ENCODE measurements around the gene DLG2. TPM values are rescaled to one million over a fixed set of nuclear protein-coding genes. Genes with fewer than 3 reads are reported as not detected.
A peak's percentile ranks its signal among the peaks of the same experiment; 100 is the strongest.

Gene DLG2
- total RNA-seq, 1 donor from 2014 or later: 1.8 TPM

DNA sequence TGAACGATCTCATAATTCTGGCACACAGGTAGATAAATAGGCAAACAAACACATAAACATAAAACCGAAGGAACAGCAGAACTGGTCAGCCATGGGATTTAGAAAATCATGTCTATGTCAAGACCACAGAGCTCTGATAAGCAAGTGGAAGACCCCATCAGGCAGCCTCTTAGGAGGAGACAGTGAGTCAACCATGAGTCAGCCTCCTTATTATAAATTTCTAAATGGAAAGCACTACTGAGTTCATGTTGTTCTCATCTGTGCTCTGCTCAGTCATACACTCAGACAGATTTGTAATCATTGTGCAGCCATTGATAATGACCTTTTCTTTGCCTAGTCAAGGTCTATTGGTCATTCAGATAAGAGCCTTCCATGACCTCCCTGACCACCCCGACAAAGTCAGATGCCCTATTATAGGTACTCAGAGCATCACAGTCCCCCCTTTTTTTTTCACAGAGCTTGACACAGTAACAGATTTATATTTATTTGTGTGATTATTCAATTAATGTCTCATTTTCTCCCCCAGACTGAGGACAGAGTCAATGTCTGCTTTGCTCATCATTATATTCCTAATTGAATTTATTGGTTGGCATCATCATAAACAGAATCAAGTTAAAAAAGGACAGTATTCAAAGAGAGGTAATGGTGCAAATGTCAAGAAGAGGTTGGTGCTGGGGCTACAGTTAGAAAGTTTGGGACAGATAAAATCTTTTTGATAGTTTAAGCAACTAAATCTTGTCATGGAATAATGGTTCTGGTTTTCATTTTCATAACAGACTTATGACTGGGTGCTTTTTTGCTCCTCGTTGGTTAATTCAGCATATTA lies 1761.3 kb downstream of the DLG2 start:
- FAIRE-seq (no peak), DNase-seq (ENCODE audit: low read depth) (peak; percentile 86)
- Histone ChIP-seq H3K27me3 (ENCODE audit: insufficient read depth, low read length) (no peaks in the 10 kb centered on the region), H3K9ac (ENCODE audit: low read length) (no peak overlapping the region), H3K4me3 (ENCODE audit: insufficient read depth, low read depth, low read length) (no peak overlapping the region), H2AFZ (ENCODE audit: low read depth, low read length) (no peak overlapping the region), H3K79me2 (ENCODE audit: insufficient read depth, low read length) (no peaks in the 10 kb centered on the region), H4K20me1 (ENCODE audit: insufficient read depth, low read length) (no peaks in the 10 kb centered on the region), H3K4me1 (ENCODE audit: insufficient read depth, low read length) (peaks cover 15% of the 10 kb centered on the region), H3K9me3 (ENCODE audit: insufficient read depth, low read depth, low read length) (no peaks in the 10 kb centered on the region), H3K4me2 (ENCODE audit: low read length) (peak overlapping the region; percentile 56), H3K27ac (ENCODE audit: low read depth, low read length) (peak overlapping the region; percentile 23), H3K36me3 (ENCODE audit: insufficient read depth, low read length) (no peaks in the 10 kb centered on the region)
- Mint-ChIP-seq H3K27ac (ENCODE audit: unreplicated experiment) (peak overlapping the region; percentile 76), H3K4me3 (ENCODE audit: unreplicated experiment) (no peak overlapping the region), H3K9me3 (ENCODE audit: unreplicated experiment) (peaks cover 3% of the 10 kb centered on the region), H3K36me3 (ENCODE audit: low read depth, unreplicated experiment) (no peaks in the 10 kb centered on the region), H3K4me1 (ENCODE audit: low read depth, unreplicated experiment) (peaks cover 19% of the 10 kb centered on the region), H3K27me3 (ENCODE audit: low read depth, unreplicated experiment) (no peaks in the 10 kb centered on the region)
- TF ChIP-seq, protein P1, sequence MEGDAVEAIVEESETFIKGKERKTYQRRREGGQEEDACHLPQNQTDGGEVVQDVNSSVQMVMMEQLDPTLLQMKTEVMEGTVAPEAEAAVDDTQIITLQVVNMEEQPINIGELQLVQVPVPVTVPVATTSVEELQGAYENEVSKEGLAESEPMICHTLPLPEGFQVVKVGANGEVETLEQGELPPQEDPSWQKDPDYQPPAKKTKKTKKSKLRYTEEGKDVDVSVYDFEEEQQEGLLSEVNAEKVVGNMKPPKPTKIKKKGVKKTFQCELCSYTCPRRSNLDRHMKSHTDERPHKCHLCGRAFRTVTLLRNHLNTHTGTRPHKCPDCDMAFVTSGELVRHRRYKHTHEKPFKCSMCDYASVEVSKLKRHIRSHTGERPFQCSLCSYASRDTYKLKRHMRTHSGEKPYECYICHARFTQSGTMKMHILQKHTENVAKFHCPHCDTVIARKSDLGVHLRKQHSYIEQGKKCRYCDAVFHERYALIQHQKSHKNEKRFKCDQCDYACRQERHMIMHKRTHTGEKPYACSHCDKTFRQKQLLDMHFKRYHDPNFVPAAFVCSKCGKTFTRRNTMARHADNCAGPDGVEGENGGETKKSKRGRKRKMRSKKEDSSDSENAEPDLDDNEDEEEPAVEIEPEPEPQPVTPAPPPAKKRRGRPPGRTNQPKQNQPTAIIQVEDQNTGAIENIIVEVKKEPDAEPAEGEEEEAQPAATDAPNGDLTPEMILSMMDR (IDR thresholded peaks at IDR 0.05; ENCODE audit: insufficient read depth, low read depth, low read length): no peak
- TF ChIP-seq EZH2 (IDR thresholded peaks at IDR 0.05; ENCODE audit: insufficient read depth, low read length): no peak

- Histone ChIP-seq H3K9me3 (ENCODE audit: insufficient read depth, low read depth, low read length) (no peaks in the 10 kb centered on the region), H3K4me1 (ENCODE audit: insufficient read depth, low read length) (peaks cover 15% of the 10 kb centered on the region), H3K27me3 (ENCODE audit: insufficient read depth, low read length) (no peaks in the 10 kb centered on the region), H3K36me3 (ENCODE audit: insufficient read depth, low read length) (no peaks in the 10 kb centered on the region), H3K27ac (ENCODE audit: low read depth, low read length) (no peak overlapping the region), H3K79me2 (ENCODE audit: insufficient read depth, low read length) (no peaks in the 10 kb centered on the region), H3K9ac (ENCODE audit: low read length) (no peak overlapping the region), H3K4me2 (ENCODE audit: low read length) (no peak overlapping the region), H2AFZ (ENCODE audit: low read depth, low read length) (no peak overlapping the region), H3K4me3 (ENCODE audit: insufficient read depth, low read depth, low read length) (no peak overlapping the region), H4K20me1 (ENCODE audit: insufficient read depth, low read length) (no peaks in the 10 kb centered on the region)
- Mint-ChIP-seq H3K4me1 (ENCODE audit: low read depth, unreplicated experiment) (peaks cover 19% of the 10 kb centered on the region), H3K36me3 (ENCODE audit: low read depth, unreplicated experiment) (no peaks in the 10 kb centered on the region), H3K4me3 (ENCODE audit: unreplicated experiment) (no peak overlapping the region), H3K27ac (ENCODE audit: unreplicated experiment) (peak overlapping the region; percentile 76), H3K27me3 (ENCODE audit: low read depth, unreplicated experiment) (no peaks in the 10 kb centered on the region), H3K9me3 (ENCODE audit: unreplicated experiment) (peaks cover 7% of the 10 kb centered on the region)
- FAIRE-seq (no peak), DNase-seq (ENCODE audit: low read depth) (no peak)
- TF ChIP-seq EZH2 (IDR thresholded peaks at IDR 0.05; ENCODE audit: insufficient read depth, low read length): no peak
- TF ChIP-seq, protein P1 (IDR thresholded peaks at IDR 0.05; ENCODE audit: insufficient read depth, low read depth, low read length): no peak
These were observed 1762.6 kb downstream of the DLG2 start for GRCh38 chr11:83864412-83865057.
